K562 (cell line): ENCODE results near the gene COG2. TPM values are rescaled to one million over a fixed set of nuclear protein-coding genes. Genes with fewer than 3 reads are reported as not detected.
A peak's percentile ranks its signal among the peaks of the same experiment; 100 is the strongest.

Experiments
- CREB3L1 ChIP-seq: fragments of 450-650 bp; IDR thresholded peaks from 2 replicates; pipeline ENCODE4 v1.6.1; 2014; ENCODE audit warnings: low read depth, mild to moderate bottlenecking, moderate library complexity, borderline replicate concordance
- E4F1 ChIP-seq: fragments of 250-450 bp; sonication (Bioruptor Pico); IDR thresholded peaks from 2 replicates; pipeline ENCODE4 v1.5.0; 2021; ENCODE audit warnings: mild to moderate bottlenecking, borderline replicate concordance
- EGR1 ChIP-seq: fragments of 450-650 bp; conservative IDR thresholded peaks from 2 replicates; pipeline ENCODE4 v1.6.1; 2017; ENCODE audit warnings: mild to moderate bottlenecking
- EP300 ChIP-seq: IDR thresholded peaks from 2 replicates; pipeline ENCODE4 v1.6.1; 2012; ENCODE audit warnings: low read length, improper control_type of control experiment
- FOXK1 ChIP-seq: sonication (generic); formaldehyde crosslinking; IDR thresholded peaks from 2 replicates; pipeline ENCODE4 v1.8.0; 2022; ENCODE audit warnings: missing genetic modification reagents, mild to moderate bottlenecking, borderline replicate concordance
- ILF3 ChIP-seq: fragments of 450-650 bp; IDR thresholded peaks from 2 replicates; pipeline ENCODE4 v1.6.1; 2018; ENCODE audit warnings: antibody characterized with exemption, mild to moderate bottlenecking, moderate library complexity, borderline replicate concordance
- POLR3G ChIP-seq: IDR thresholded peaks from 2 replicates; pipeline ENCODE4 v1.6.1; 2011; ENCODE audit not compliant: insufficient read length, insufficient replicate concordance; ENCODE audit errors: extremely low read depth
- SREBF1 ChIP-seq: fragments of 150-350 bp; IDR thresholded peaks from 2 replicates; pipeline ENCODE4 v1.6.1; 2014; ENCODE audit warnings: antibody characterized with exemption, low read depth, low read length, borderline replicate concordance
- UBTF ChIP-seq, 2 experiments: IDR thresholded peaks; 2 replicates each; pipeline ENCODE4 v1.6.1; 2012; ENCODE audit warnings: improper control_type of control experiment in 2 of 2, low read depth in 2 of 2, low read length in 2 of 2, borderline replicate concordance in 1 of 2
- VEZF1 ChIP-seq: fragments of 200-800 bp; sonication (Bioruptor generic); IDR thresholded peaks from 2 replicates; pipeline ENCODE4 v1.6.1; 2017; ENCODE audit warnings: missing genetic modification characterization, missing compliant biosample characterization
- YY1 ChIP-seq, 3 experiments: IDR thresholded peaks; 2 replicates each; pipeline ENCODE4 v1.6.1; 2011; ENCODE audit warnings: low read length in 2 of 3, mild to moderate bottlenecking in 2 of 3, moderate library complexity in 2 of 3, borderline replicate concordance in 1 of 3, control low read depth in 1 of 3, low read depth in 1 of 3; ENCODE audit not compliant: insufficient read depth in 3 of 3, insufficient replicate concordance in 2 of 3, control insufficient read depth in 1 of 3, insufficient read length in 1 of 3; ENCODE audit errors: extremely low read depth in 1 of 3
- ZMIZ1 ChIP-seq, 2 experiments: fragments of 150-350 bp in 1 of 2; IDR thresholded peaks; 2 replicates each; pipeline ENCODE4 v1.6.1; 2012 to 2016; ENCODE audit warnings: low read depth in 2 of 2, low read length in 2 of 2, mild to moderate bottlenecking in 1 of 2, moderate library complexity in 1 of 2
- polyA plus RNA-seq, 8 experiments: library from polyadenylated mRNA; depleted of rRNA in 4 of 8; stranded (reverse) in 5 of 8; unstranded in 3 of 8; fragments of >200 nt; fragmentation: Nextera tagmentation in 2 of 8; fragmentation: Illumina TruSeq in 1 of 8; extraction: Ambion mirVana in 2 of 8; extraction: Trizol in 1 of 8; gene quantifications; 2 replicates each; pipeline versions ENCODE4 v1.2.1 to v1.2.3, GENCODE V29; 2011 to 2014; ENCODE audit warnings: inconsistent platforms in 1 of 8, missing spikeins in 1 of 8
- total RNA-seq, 7 experiments: library from RNA; depleted of rRNA in 6 of 7; stranded (reverse); fragments of >200 nt in 6 of 7; fragmentation: Illumina TruSeq in 2 of 7; extraction: Trizol in 2 of 7; gene quantifications; 2 replicates each; pipeline versions ENCODE4 v1.2.1 to v1.2.3, GENCODE V29; 2011 to 2021; ENCODE audit warnings: low replicate concordance in 1 of 7

COG2 gene
- total and polyA plus RNA-seq, 9 of the 15 experiments (the other 6 are each of a cell fraction or from before 2014, with no cell fraction given): 22.0 to 51.7 (median 33.3) TPM

- TF ChIP-seq ILF3 (peak; percentile 24; the same call in 1 of the 2 replicates), E4F1 (no peak), YY1 (IDR thresholded peaks at IDR 0.05; ENCODE audit: borderline replicate concordance in 1 of 3, control insufficient read depth in 1 of 3, extremely low read depth in 1 of 3, insufficient read depth in 3 of 3, insufficient read length in 1 of 3, insufficient replicate concordance in 2 of 3, low read depth in 1 of 3, low read length in 2 of 3) (peak; percentile 77 to 95 (median 94)), VEZF1 (CRISPR knock-in tag) (peak; percentile 85), FOXK1 (0 out of 2 replicates have a peak, but pooled peaks have one; percentile 78), ZMIZ1 (IDR thresholded peaks at IDR 0.05; ENCODE audit: low read depth in 2 of 2, low read length in 2 of 2) (peak; percentile 52 to 57; a peak in 2 of 4 replicates), CREB3L1 (peak; percentile 96), SREBF1 (no peak), EP300 (peak; percentile 41; the same call in 1 of the 2 replicates), EGR1 (peak; percentile 53), UBTF (IDR thresholded peaks at IDR 0.05; ENCODE audit: borderline replicate concordance in 1 of 2, low read depth in 2 of 2, low read length in 2 of 2) (peak in 1 of 2 experiments; percentile 70; a peak in 2 of 4 replicates), POLR3G (no peak)
These were observed at the start of gene COG2 (continued) for GRCh38 chr1:230642263-230642959.
